Measurements from ENCODE around the gene JHY.

JHY gene

GRCh38 chr11:122910775-122911174, 28.2 kb downstream of the JHY start:
- no peak for DNase-seq (ENCODE audit: low read depth)
- TF ChIP-seq CTCF (conservative IDR thresholded peaks at IDR 0.05; ENCODE audit: low read depth, low read length) = peak; percentile 56
- H3K4me3 ChIP-seq (ENCODE audit: low read length) = no peak overlapping the region

- H3K4me3 ChIP-seq (ENCODE audit: low read length) = no peak overlapping the region
- no peak for DNase-seq (ENCODE audit: low read depth)
- no peak for TF ChIP-seq CTCF (conservative IDR thresholded peaks at IDR 0.05; ENCODE audit: low read depth, low read length)
These were observed 34.8 kb downstream of the JHY start for GRCh38 chr11:122917311-122917710.

GRCh38 chr11:122918734-122919133, 36.2 kb downstream of the JHY start:
- DNase-seq (ENCODE audit: low read depth) = no peak
- TF ChIP-seq CTCF (conservative IDR thresholded peaks at IDR 0.05; ENCODE audit: low read depth, low read length) = no peak
- H3K4me3 ChIP-seq (ENCODE audit: low read length) = no peak overlapping the region

- H3K4me3 ChIP-seq (ENCODE audit: low read length) = no peak overlapping the region
- no peak for DNase-seq (ENCODE audit: low read depth)
- TF ChIP-seq CTCF (conservative IDR thresholded peaks at IDR 0.05; ENCODE audit: low read depth, low read length) = no peak
These were observed 38.0 kb downstream of the JHY start for GRCh38 chr11:122920579-122920978.

- DNase-seq (ENCODE audit: low read depth) = no peak
- TF ChIP-seq CTCF (conservative IDR thresholded peaks at IDR 0.05; ENCODE audit: low read depth, low read length) = no peak
- H3K4me3 ChIP-seq (ENCODE audit: low read length) = no peak overlapping the region
These were observed 40.3 kb downstream of the JHY start for GRCh38 chr11:122922893-122923292.

- no peak for DNase-seq (ENCODE audit: low read depth)
- no peak overlapping the region for H3K4me3 ChIP-seq (ENCODE audit: low read length)
- TF ChIP-seq CTCF (conservative IDR thresholded peaks at IDR 0.05; ENCODE audit: low read depth, low read length) = no peak
These were observed 40.7 kb downstream of the JHY start for GRCh38 chr11:122923302-122923701.

- no peak overlapping the region for H3K4me3 ChIP-seq (ENCODE audit: low read length)
- TF ChIP-seq CTCF (conservative IDR thresholded peaks at IDR 0.05; ENCODE audit: low read depth, low read length) = no peak
- no peak for DNase-seq (ENCODE audit: low read depth)
These were observed 49.0 kb downstream of the JHY start for GRCh38 chr11:122931510-122931909.
